ENCODE results near the gene RPS6KA3.

DNA sequence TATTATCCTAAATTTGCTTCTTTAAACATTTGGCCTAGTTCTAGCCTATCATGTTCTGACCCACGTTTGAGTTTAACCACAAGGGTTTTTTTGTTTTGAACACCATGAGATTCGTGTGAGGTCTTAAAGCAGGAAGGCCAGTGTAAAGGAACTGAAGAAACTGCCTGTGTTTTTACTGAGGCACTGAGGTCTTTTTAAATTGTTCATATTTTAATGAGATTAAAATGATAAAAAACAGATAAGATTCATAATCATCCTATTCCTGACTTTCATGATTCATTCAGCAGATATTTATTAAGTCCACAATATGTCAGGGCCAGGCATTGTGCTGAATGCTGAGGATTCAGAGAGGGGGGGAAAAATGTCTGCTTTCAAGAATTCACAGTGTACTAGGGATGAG, 3.2 kb downstream of the RPS6KA3 start:
- TF ChIP-seq, protein P1, sequence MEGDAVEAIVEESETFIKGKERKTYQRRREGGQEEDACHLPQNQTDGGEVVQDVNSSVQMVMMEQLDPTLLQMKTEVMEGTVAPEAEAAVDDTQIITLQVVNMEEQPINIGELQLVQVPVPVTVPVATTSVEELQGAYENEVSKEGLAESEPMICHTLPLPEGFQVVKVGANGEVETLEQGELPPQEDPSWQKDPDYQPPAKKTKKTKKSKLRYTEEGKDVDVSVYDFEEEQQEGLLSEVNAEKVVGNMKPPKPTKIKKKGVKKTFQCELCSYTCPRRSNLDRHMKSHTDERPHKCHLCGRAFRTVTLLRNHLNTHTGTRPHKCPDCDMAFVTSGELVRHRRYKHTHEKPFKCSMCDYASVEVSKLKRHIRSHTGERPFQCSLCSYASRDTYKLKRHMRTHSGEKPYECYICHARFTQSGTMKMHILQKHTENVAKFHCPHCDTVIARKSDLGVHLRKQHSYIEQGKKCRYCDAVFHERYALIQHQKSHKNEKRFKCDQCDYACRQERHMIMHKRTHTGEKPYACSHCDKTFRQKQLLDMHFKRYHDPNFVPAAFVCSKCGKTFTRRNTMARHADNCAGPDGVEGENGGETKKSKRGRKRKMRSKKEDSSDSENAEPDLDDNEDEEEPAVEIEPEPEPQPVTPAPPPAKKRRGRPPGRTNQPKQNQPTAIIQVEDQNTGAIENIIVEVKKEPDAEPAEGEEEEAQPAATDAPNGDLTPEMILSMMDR (IDR thresholded peaks at IDR 0.05; ENCODE audit: poor library complexity) = no peak
- no peak for TF ChIP-seq EZH2 (IDR thresholded peaks at IDR 0.05; ENCODE audit: borderline replicate concordance)
- TF ChIP-seq EZH2phosphoT487 (IDR thresholded peaks at IDR 0.05; ENCODE audit: low read depth, severe bottlenecking, unreplicated experiment) = no peak
